IPS-20b (cell line): ENCODE measurements around the gene WLS.

Experiments
- H3K27ac ChIP-seq: one replicate; pipeline ENCODE4 v1.5.1; 2013; ENCODE audit warnings: low read length
- H3K27me3 ChIP-seq: 2 replicates; pipeline ENCODE4 v1.6.1; 2013; ENCODE audit warnings: mild to moderate bottlenecking, low read length, inconsistent platforms; ENCODE audit not compliant: insufficient read depth
- H3K36me3 ChIP-seq: 2 replicates; pipeline ENCODE4 v1.6.1; 2013; ENCODE audit warnings: low read depth, mild to moderate bottlenecking, inconsistent platforms, low read length, moderate library complexity; ENCODE audit not compliant: insufficient read depth
- H3K4me1 ChIP-seq: 2 replicates; pipeline ENCODE4 v1.6.1; 2013; ENCODE audit warnings: mild to moderate bottlenecking, control low read depth, inconsistent platforms, low read length, moderate library complexity; ENCODE audit not compliant: insufficient read depth
- H3K4me3 ChIP-seq: 2 replicates; pipeline ENCODE4 v1.5.1; 2013; ENCODE audit warnings: mild to moderate bottlenecking, low read length, inconsistent platforms
- H3K9ac ChIP-seq: 2 replicates; pipeline ENCODE4 v1.6.1; 2013; ENCODE audit warnings: low read depth, mild to moderate bottlenecking, inconsistent platforms, low read length, moderate library complexity
- H3K9me3 ChIP-seq: 2 replicates; pipeline ENCODE4 v1.6.1; 2013; ENCODE audit warnings: mild to moderate bottlenecking, low read depth, low read length, inconsistent platforms; ENCODE audit not compliant: insufficient read depth

The WLS gene

GRCh38 chr1:68101829-68102228, 130.5 kb downstream of the WLS start:
- H3K4me3 ChIP-seq, result no peak overlapping the region
- H3K36me3 ChIP-seq, result no peaks in the 10 kb centered on the region
- no peaks in the 10 kb centered on the region for H3K9me3 ChIP-seq
- H3K9ac ChIP-seq, result no peak overlapping the region
- H3K27ac ChIP-seq, result no peak overlapping the region
- no peaks in the 10 kb centered on the region for H3K4me1 ChIP-seq
- H3K27me3 ChIP-seq, result no peaks in the 10 kb centered on the region

- Histone ChIP-seq H3K9ac (no peak overlapping the region), H3K4me1 (no peaks in the 10 kb centered on the region), H3K4me3 (no peak overlapping the region), H3K36me3 (no peaks in the 10 kb centered on the region), H3K27me3 (no peaks in the 10 kb centered on the region), H3K9me3 (no peaks in the 10 kb centered on the region), H3K27ac (no peak overlapping the region)
Measured at GRCh38 chr1:68100571-68100970, 131.8 kb downstream of the WLS start.

- Histone ChIP-seq H3K4me3 (no peak overlapping the region), H3K9me3 (no peaks in the 10 kb centered on the region), H3K4me1 (no peaks in the 10 kb centered on the region), H3K27ac (no peak overlapping the region), H3K36me3 (no peaks in the 10 kb centered on the region), H3K9ac (no peak overlapping the region), H3K27me3 (no peaks in the 10 kb centered on the region)
Measured at GRCh38 chr1:68093737-68094136, 138.6 kb downstream of the WLS start.

GRCh38 chr1:68087184-68087583, 145.1 kb downstream of the WLS start:
- Histone ChIP-seq H3K9ac (no peak overlapping the region), H3K27ac (no peak overlapping the region), H3K4me1 (no peaks in the 10 kb centered on the region), H3K4me3 (no peak overlapping the region), H3K36me3 (no peaks in the 10 kb centered on the region), H3K27me3 (no peaks in the 10 kb centered on the region), H3K9me3 (no peaks in the 10 kb centered on the region)

- H3K4me3 ChIP-seq, result no peak overlapping the region
Measured at GRCh38 chr1:68085752-68086151, 146.6 kb downstream of the WLS start.

GRCh38 chr1:68083686-68084085, 148.6 kb downstream of the WLS start:
- no peaks in the 10 kb centered on the region for H3K4me1 ChIP-seq
- H3K27me3 ChIP-seq, result no peaks in the 10 kb centered on the region
- H3K9me3 ChIP-seq, result no peaks in the 10 kb centered on the region
- no peak overlapping the region for H3K27ac ChIP-seq
- H3K4me3 ChIP-seq, result no peak overlapping the region
- H3K36me3 ChIP-seq, result no peaks in the 10 kb centered on the region
- no peak overlapping the region for H3K9ac ChIP-seq

More at GRCh38 chr1:68085752-68086151, 146.6 kb downstream of the WLS start:
- Histone ChIP-seq H3K9me3 (no peaks in the 10 kb centered on the region), H3K27ac (no peak overlapping the region), H3K4me1 (no peaks in the 10 kb centered on the region), H3K27me3 (no peaks in the 10 kb centered on the region), H3K9ac (no peak overlapping the region), H3K36me3 (no peaks in the 10 kb centered on the region)

GRCh38 chr1:68081775-68082283, 150.5 kb downstream of the WLS start:
- no peaks in the 10 kb centered on the region for H3K27me3 ChIP-seq
- H3K4me3 ChIP-seq, result no peak overlapping the region
- no peak overlapping the region for H3K27ac ChIP-seq
- no peaks in the 10 kb centered on the region for H3K4me1 ChIP-seq
- H3K9me3 ChIP-seq, result no peaks in the 10 kb centered on the region
- H3K36me3 ChIP-seq, result no peaks in the 10 kb centered on the region
- no peak overlapping the region for H3K9ac ChIP-seq

- H3K27me3 ChIP-seq, result no peaks in the 10 kb centered on the region
- H3K9ac ChIP-seq, result no peak overlapping the region
- no peaks in the 10 kb centered on the region for H3K36me3 ChIP-seq
- no peak overlapping the region for H3K27ac ChIP-seq
- no peaks in the 10 kb centered on the region for H3K9me3 ChIP-seq
- H3K4me3 ChIP-seq, result no peak overlapping the region
- H3K4me1 ChIP-seq, result no peaks in the 10 kb centered on the region
Measured at GRCh38 chr1:68078647-68079046, 153.7 kb downstream of the WLS start.
